Loucy (cell line): Measurements from ENCODE around the gene PRSS38.

ENCODE experiments used
- EZH2phosphoT487 ChIP-seq: fragments of 200-600 bp; IDR thresholded peaks from 2 replicates; pipeline ENCODE4 v1.6.1; 2018; ENCODE audit warnings: antibody characterized with exemption, mild to moderate bottlenecking, moderate library complexity, borderline replicate concordance
- TF ChIP-seq, protein P1 (sequence below): fragments of 200-600 bp; sonication (generic); conservative IDR thresholded peaks from 2 replicates; pipeline ENCODE4 v1.5.1; 2014; ENCODE audit warnings: mild to moderate bottlenecking, antibody characterized with exemption, low read length

GRCh38 chr1:227809026-227809425 is 6.4 kb upstream of the PRSS38 start:
- TF ChIP-seq, protein P1, sequence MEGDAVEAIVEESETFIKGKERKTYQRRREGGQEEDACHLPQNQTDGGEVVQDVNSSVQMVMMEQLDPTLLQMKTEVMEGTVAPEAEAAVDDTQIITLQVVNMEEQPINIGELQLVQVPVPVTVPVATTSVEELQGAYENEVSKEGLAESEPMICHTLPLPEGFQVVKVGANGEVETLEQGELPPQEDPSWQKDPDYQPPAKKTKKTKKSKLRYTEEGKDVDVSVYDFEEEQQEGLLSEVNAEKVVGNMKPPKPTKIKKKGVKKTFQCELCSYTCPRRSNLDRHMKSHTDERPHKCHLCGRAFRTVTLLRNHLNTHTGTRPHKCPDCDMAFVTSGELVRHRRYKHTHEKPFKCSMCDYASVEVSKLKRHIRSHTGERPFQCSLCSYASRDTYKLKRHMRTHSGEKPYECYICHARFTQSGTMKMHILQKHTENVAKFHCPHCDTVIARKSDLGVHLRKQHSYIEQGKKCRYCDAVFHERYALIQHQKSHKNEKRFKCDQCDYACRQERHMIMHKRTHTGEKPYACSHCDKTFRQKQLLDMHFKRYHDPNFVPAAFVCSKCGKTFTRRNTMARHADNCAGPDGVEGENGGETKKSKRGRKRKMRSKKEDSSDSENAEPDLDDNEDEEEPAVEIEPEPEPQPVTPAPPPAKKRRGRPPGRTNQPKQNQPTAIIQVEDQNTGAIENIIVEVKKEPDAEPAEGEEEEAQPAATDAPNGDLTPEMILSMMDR, result no peak
- no peak for TF ChIP-seq EZH2phosphoT487
